Measurements from ENCODE around the gene IFNL1.
"Not testable (repeated sequence)": the region's sequence is repeated elsewhere in the genome, so short reads cannot be mapped to it uniquely, and the experiment has no call there.

The IFNL1 gene

DNA sequence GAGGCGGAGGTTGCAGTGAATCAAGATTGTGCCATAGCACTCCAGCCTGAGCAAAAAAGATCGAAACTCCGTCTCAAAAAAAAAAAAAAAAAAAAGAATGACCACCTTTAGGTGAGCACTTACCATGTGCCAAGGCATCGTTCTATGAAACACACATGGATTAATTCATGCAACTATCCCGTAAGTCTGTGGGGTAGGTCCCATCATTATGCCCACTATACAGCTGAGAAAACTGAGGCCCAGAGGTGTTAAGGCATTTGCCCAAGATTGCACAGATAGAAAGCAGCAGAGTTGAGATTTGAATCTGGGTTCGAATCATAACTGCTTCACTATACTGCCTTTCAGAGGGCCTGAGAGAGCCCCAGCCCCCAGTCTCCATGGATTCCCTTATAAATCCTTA is 37.3 kb downstream of the IFNL1 start:
- no peak for TF ChIP-seq CTCF (IDR thresholded peaks at IDR 0.05; ENCODE audit: borderline replicate concordance, control extremely low read depth, extremely low read depth, insufficient read depth, missing control alignments)
- in situ Hi-C loops (cut with MboI; ENCODE audit: low sequenced_read_pairs, unreplicated experiment): loop anchor here (10.0 kb wide), 1 partner anchor 209 kb away; the partner anchor contains the start of gene PAK4
- DNase-seq (ENCODE audit: low spot score): no peak

GRCh38 chr19:39334444-39334976 is 38.3 kb downstream of the IFNL1 start:
- in situ Hi-C loops (cut with MboI; ENCODE audit: low sequenced_read_pairs, unreplicated experiment): loop anchor here (10.0 kb wide), 1 partner anchor 210 kb away; the partner anchor contains the start of gene PAK4
- no peak for DNase-seq (ENCODE audit: low spot score)
- no peak for TF ChIP-seq CTCF (IDR thresholded peaks at IDR 0.05; ENCODE audit: borderline replicate concordance, control extremely low read depth, extremely low read depth, insufficient read depth, missing control alignments)

DNA sequence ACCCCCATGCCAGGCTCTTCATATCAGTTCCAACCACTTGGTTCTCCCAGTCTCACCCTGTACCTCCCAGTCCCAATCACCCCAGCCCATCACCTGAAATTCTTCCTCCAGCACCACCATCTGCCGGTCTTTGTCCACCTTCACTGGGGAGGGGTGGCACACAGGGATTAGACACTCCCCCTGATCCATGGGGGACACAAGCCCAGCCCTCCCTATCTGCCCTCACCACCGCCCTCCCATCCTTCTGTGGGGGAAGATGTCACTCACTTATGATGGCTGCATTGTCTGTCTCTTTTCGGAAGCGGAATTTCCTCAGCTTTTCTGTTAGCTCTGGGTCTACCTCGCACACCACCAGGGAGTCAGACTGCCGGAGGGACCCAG is 39.0 kb downstream of the IFNL1 start:
- DNase-seq (ENCODE audit: low spot score): peak; percentile 49
- TF ChIP-seq CTCF (IDR thresholded peaks at IDR 0.05; ENCODE audit: borderline replicate concordance, control extremely low read depth, extremely low read depth, insufficient read depth, missing control alignments): no peak
- in situ Hi-C loops (cut with MboI; ENCODE audit: low sequenced_read_pairs, unreplicated experiment): loop anchor here (10.0 kb wide), 1 partner anchor 210 kb away; the partner anchor contains the start of gene PAK4

- DNase-seq (ENCODE audit: low spot score): no peak
- no peak for TF ChIP-seq CTCF (IDR thresholded peaks at IDR 0.05; ENCODE audit: borderline replicate concordance, control extremely low read depth, extremely low read depth, insufficient read depth, missing control alignments)
- in situ Hi-C loops (cut with MboI; ENCODE audit: low sequenced_read_pairs, unreplicated experiment): loop anchor here (10.0 kb wide), 1 partner anchor 212 kb away; the partner anchor contains the start of gene PAK4
These were observed 40.3 kb downstream of the IFNL1 start for GRCh38 chr19:39336483-39336882.

DNA sequence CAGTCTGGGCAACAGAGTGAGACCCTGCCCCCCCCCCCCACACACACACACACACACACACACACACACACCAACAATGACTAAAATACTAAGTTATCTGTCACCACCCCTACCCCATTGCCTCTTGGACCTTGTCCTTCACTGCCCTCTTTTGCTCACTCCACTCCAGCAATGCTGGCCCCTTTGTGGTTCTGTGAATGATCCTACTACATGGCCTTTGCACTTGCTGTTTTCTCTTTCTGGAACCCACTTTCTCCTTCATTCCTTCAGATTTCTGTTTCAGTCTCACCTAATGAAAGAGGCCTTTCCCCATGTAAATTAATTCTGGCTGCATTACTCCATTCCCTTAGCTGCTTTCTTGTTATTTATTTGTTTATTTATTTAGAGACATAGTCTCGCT is 43.5 kb downstream of the IFNL1 start:
- TF ChIP-seq CTCF (IDR thresholded peaks at IDR 0.05; ENCODE audit: borderline replicate concordance, control extremely low read depth, extremely low read depth, insufficient read depth, missing control alignments): no peak
- in situ Hi-C loops (cut with MboI; ENCODE audit: low sequenced_read_pairs, unreplicated experiment): loop anchor here (10.0 kb wide), 1 partner anchor 215 kb away; the partner anchor contains the start of gene PAK4
- no peak for DNase-seq (ENCODE audit: low spot score)

DNA sequence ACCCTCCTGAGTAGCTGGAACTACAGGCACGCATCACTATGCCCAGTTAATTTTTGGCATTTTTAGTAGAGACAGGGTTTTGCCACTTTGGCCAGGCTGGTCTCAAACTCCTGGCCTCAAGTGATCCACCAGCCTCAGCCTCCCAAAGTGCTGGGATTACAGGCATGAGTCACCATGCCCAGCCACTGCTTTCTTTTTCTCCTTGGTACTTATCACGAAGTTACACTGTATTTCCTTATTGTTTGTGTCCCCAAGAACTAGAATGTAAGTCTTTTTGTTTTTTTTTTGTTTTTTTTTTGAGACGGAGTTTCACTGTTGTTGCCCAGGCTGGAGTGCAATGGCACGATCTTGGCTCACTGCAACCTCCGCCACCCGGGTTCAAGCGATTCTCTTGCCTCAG is 43.9 kb downstream of the IFNL1 start:
- DNase-seq (ENCODE audit: low spot score); in situ Hi-C loops (cut with MboI; ENCODE audit: low sequenced_read_pairs, unreplicated experiment): not testable (repeated sequence)

DNA sequence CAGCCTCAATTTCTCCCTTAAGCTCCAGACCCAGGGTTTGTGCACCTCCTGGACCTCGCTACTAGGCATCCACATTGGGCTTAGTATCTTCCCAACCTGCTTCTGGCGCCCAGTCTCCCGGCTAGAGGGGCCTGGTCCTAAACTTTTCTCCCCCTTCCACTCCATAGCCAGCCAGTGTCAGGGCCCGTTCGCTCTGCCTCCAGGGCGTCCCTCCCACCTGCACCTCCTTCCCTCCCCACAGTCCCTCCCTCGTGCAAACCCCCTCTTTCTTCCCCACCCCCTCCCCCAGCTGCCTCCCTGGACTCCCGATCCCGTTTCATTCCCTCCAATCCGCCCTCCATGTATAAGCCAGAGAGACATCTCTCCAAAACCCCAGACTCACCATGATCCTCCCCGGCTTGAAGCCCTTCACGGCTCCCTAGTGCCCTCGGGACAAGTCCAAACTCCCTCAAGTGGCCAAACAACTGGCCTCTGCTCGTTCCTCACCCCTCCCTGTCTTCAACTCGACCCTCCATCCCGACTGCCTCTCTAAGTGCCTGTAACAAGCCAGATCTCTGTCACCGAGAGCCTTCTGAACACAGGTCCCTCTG is 45.0 kb downstream of the IFNL1 start:
- DNase-seq (ENCODE audit: low spot score): no peak
- in situ Hi-C loops (cut with MboI; ENCODE audit: low sequenced_read_pairs, unreplicated experiment): no loop called here
- TF ChIP-seq CTCF (IDR thresholded peaks at IDR 0.05; ENCODE audit: borderline replicate concordance, control extremely low read depth, extremely low read depth, insufficient read depth, missing control alignments): no peak

Data from GM13976 (cell line).